WTC11 (cell line): ENCODE results near the gene ETV6. TPM values are rescaled to one million over a fixed set of nuclear protein-coding genes. Genes with fewer than 3 reads are reported as not detected.

ENCODE experiments used
- ATAC-seq: fragments of 200-7000 bp; cut with Tn5 transposase; 2 replicates; pipeline ENCODE4 v1.10.0; 2021; ENCODE audit warnings: mild to moderate bottlenecking, moderate library complexity
- CTCF ChIA-PET: fragments of 300-600 bp; sonication (Branson Sonifier 250); formaldehyde crosslinking; loops from one replicate; lab custom pipeline; 2021; ENCODE audit warnings: antibody characterized with exemption; lab: Charles Lee
- POLR2A ChIA-PET: fragments of 350-600 bp; sonication (Branson Sonifier 250); formaldehyde crosslinking; loops from one replicate; lab custom pipeline; 2021; ENCODE audit warnings: antibody characterized with exemption; lab: Charles Lee
- DNase-seq: peaks from one replicate; pipeline ENCODE4 v3.0.0; 2021; ENCODE audit warnings: low spot score
- H3K27ac Mint-ChIP-seq: 2 replicates; pipeline ENCODE4 v1.8.0; 2021; ENCODE audit warnings: mixed read lengths
- H3K27me3 Mint-ChIP-seq: 2 replicates; pipeline ENCODE4 v1.8.0; 2021; ENCODE audit warnings: low read depth, mild to moderate bottlenecking, moderate library complexity, mixed read lengths
- H3K36me3 Mint-ChIP-seq: 2 replicates; pipeline ENCODE4 v1.8.0; 2021; ENCODE audit warnings: mixed read lengths
- H3K4me1 Mint-ChIP-seq: 2 replicates; pipeline ENCODE4 v1.8.0; 2022; ENCODE audit warnings: mixed read lengths
- H3K4me3 Mint-ChIP-seq: 2 replicates; pipeline ENCODE4 v1.8.0; 2021; ENCODE audit warnings: mild to moderate bottlenecking, moderate library complexity, mixed read lengths
- H3K9me3 Mint-ChIP-seq: 2 replicates; pipeline ENCODE4 v1.8.0; 2021; ENCODE audit warnings: mixed read lengths
- AFF4 ChIP-seq: sonication (generic); formaldehyde crosslinking; IDR thresholded peaks from 2 replicates; pipeline ENCODE4 v1.8.1; 2023; ENCODE audit warnings: mild to moderate bottlenecking, missing genetic modification reagents, borderline replicate concordance
- ATF1 ChIP-seq: sonication (generic); formaldehyde crosslinking; IDR thresholded peaks from 2 replicates; pipeline ENCODE4 v1.8.1; 2023; ENCODE audit warnings: mild to moderate bottlenecking, moderate library complexity, missing genetic modification reagents
- FOXP1 ChIP-seq: sonication (generic); formaldehyde crosslinking; IDR thresholded peaks from 2 replicates; pipeline ENCODE4 v1.8.0; 2022; ENCODE audit warnings: missing genetic modification reagents, mild to moderate bottlenecking, moderate library complexity, borderline replicate concordance
- GRHL2 ChIP-seq: fragments of 250-450 bp; sonication (Bioruptor Pico); IDR thresholded peaks from 2 replicates; pipeline ENCODE4 v1.8.0; 2022; ENCODE audit warnings: mild to moderate bottlenecking, moderate library complexity; ENCODE audit not compliant: insufficient replicate concordance, severe bottlenecking
- MLX ChIP-seq: sonication (generic); formaldehyde crosslinking; IDR thresholded peaks from 2 replicates; pipeline ENCODE4 v1.8.1; 2023; ENCODE audit warnings: mild to moderate bottlenecking, missing genetic modification reagents, moderate library complexity
- NFATC4 ChIP-seq: fragments of 250-450 bp; sonication (Bioruptor Pico); IDR thresholded peaks from 2 replicates; pipeline ENCODE4 v1.9.0; 2021; ENCODE audit warnings: mild to moderate bottlenecking
- NFE2L1 ChIP-seq: sonication (generic); formaldehyde crosslinking; IDR thresholded peaks from 2 replicates; pipeline ENCODE4 v1.8.1; 2023; ENCODE audit warnings: missing genetic modification reagents
- OVOL2 ChIP-seq: fragments of 250-450 bp; sonication (Bioruptor Pico); IDR thresholded peaks from 2 replicates; pipeline ENCODE4 v1.9.0; 2021; ENCODE audit warnings: mild to moderate bottlenecking, borderline replicate concordance
- SMAD3 ChIP-seq: sonication (generic); formaldehyde crosslinking; IDR thresholded peaks from 2 replicates; pipeline ENCODE4 v1.8.0; 2022; ENCODE audit warnings: missing genetic modification reagents, mild to moderate bottlenecking, borderline replicate concordance
- TEAD4 ChIP-seq: sonication (generic); formaldehyde crosslinking; IDR thresholded peaks from 2 replicates; pipeline ENCODE4 v1.8.0; 2022; ENCODE audit warnings: mild to moderate bottlenecking, missing genetic modification reagents
- ZNF232 ChIP-seq: sonication (generic); formaldehyde crosslinking; IDR thresholded peaks from 2 replicates; pipeline ENCODE4 v1.8.0; 2022; ENCODE audit warnings: mild to moderate bottlenecking, missing genetic modification reagents
- ZNF281 ChIP-seq: sonication (generic); formaldehyde crosslinking; IDR thresholded peaks from 2 replicates; pipeline ENCODE4 v1.8.0; 2023; ENCODE audit warnings: mild to moderate bottlenecking, missing genetic modification reagents
- ZNF317 ChIP-seq: sonication (generic); formaldehyde crosslinking; IDR thresholded peaks from 2 replicates; pipeline ENCODE4 v1.8.1; 2023; ENCODE audit warnings: low read depth, mild to moderate bottlenecking, moderate library complexity, missing genetic modification reagents, borderline replicate concordance
- ZNF671 ChIP-seq: fragments of 250-450 bp; sonication (Bioruptor Pico); IDR thresholded peaks from 2 replicates; pipeline ENCODE4 v1.8.0; 2021; ENCODE audit warnings: mild to moderate bottlenecking
- total RNA-seq: library from RNA; stranded (reverse); gene quantifications from 3 replicates; pipeline ENCODE4 v1.2.3, GENCODE V29; 2021
- TF ChIP-seq, protein P1 (sequence below): fragments of 250-450 bp; sonication (Bioruptor Pico); IDR thresholded peaks from 2 replicates; pipeline ENCODE4 v1.8.0; 2021; ENCODE audit warnings: mild to moderate bottlenecking
- TF ChIP-seq, protein P2 (sequence below): sonication (generic); formaldehyde crosslinking; IDR thresholded peaks from 2 replicates; pipeline ENCODE4 v1.8.1; 2023; ENCODE audit warnings: mild to moderate bottlenecking, missing genetic modification reagents, moderate library complexity
- TF ChIP-seq, protein P3 (sequence below): sonication (generic); formaldehyde crosslinking; IDR thresholded peaks from 2 replicates; pipeline ENCODE4 v1.8.1; 2023; ENCODE audit warnings: mild to moderate bottlenecking, missing genetic modification reagents

Gene ETV6
- total RNA-seq, 1 experiment from 2014 or later, result 23.5 TPM

DNA sequence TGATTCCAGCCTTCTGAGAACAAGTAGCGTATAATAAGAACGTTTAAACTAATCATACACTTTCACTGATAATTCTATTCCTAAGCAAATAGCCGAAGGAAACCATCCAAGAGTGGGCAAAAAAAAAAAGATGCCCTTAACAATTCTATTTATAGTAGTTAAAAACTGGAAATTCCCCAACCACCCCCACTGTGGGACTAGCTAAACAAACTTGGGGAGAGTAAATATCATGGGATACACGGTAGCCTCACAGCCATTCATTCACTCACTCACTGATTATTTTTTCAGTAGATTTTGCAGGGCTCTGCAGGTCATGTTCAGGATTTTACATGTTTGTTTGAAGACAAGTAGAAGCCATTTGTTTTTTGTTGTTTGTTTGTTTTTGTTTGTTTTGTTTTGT lies 197.0 kb downstream of the ETV6 start (continued):
- TF ChIP-seq ZNF281 (CRISPR knock-in tag), result no peak

GRCh38 chr12:11847539-11847938 lies 198.1 kb downstream of the ETV6 start:
- peaks cover 7% of the 10 kb centered on the region; the same call in 1 of the 2 replicates for H3K9me3 Mint-ChIP-seq
- CTCF ChIA-PET, result no interaction called here
- DNase-seq (no peak), ATAC-seq (no peak)
- TF ChIP-seq NFE2L1 (CRISPR knock-in tag) (no peak), ZNF232 (CRISPR knock-in tag) (no peak), GRHL2 (CRISPR knock-in tag) (no peak), ZNF317 (no peak), ZNF281 (CRISPR knock-in tag) (no peak), SMAD3 (CRISPR knock-in tag) (no peak), ZNF671 (CRISPR knock-in tag) (no peak), OVOL2 (CRISPR knock-in tag) (no peak), AFF4 (CRISPR knock-in tag) (no peak), ATF1 (CRISPR knock-in tag) (no peak), NFATC4 (CRISPR knock-in tag) (no peak), MLX (CRISPR knock-in tag) (no peak), FOXP1 (CRISPR knock-in tag) (no peak), TEAD4 (no peak)
- TF ChIP-seq, protein P1, sequence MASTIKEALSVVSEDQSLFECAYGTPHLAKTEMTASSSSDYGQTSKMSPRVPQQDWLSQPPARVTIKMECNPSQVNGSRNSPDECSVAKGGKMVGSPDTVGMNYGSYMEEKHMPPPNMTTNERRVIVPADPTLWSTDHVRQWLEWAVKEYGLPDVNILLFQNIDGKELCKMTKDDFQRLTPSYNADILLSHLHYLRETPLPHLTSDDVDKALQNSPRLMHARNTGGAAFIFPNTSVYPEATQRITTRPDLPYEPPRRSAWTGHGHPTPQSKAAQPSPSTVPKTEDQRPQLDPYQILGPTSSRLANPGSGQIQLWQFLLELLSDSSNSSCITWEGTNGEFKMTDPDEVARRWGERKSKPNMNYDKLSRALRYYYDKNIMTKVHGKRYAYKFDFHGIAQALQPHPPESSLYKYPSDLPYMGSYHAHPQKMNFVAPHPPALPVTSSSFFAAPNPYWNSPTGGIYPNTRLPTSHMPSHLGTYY (CRISPR knock-in tag), result no peak
- TF ChIP-seq, protein P2, sequence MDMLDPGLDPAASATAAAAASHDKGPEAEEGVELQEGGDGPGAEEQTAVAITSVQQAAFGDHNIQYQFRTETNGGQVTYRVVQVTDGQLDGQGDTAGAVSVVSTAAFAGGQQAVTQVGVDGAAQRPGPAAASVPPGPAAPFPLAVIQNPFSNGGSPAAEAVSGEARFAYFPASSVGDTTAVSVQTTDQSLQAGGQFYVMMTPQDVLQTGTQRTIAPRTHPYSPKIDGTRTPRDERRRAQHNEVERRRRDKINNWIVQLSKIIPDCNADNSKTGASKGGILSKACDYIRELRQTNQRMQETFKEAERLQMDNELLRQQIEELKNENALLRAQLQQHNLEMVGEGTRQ, result no peak
- TF ChIP-seq, protein P3, sequence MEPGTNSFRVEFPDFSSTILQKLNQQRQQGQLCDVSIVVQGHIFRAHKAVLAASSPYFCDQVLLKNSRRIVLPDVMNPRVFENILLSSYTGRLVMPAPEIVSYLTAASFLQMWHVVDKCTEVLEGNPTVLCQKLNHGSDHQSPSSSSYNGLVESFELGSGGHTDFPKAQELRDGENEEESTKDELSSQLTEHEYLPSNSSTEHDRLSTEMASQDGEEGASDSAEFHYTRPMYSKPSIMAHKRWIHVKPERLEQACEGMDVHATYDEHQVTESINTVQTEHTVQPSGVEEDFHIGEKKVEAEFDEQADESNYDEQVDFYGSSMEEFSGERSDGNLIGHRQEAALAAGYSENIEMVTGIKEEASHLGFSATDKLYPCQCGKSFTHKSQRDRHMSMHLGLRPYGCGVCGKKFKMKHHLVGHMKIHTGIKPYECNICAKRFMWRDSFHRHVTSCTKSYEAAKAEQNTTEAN (CRISPR knock-in tag), result no peak
- H3K4me3 Mint-ChIP-seq, result no peak overlapping the region
- peaks cover 26% of the 10 kb centered on the region for H3K4me1 Mint-ChIP-seq
- H3K27me3 Mint-ChIP-seq, result no peaks in the 10 kb centered on the region
- POLR2A ChIA-PET, result interaction anchor here (0.6 kb wide), 1 partner anchor 113 kb away, joined by 3 read pairs; no protein-coding TSS in a partner anchor
- peaks cover 11% of the 10 kb centered on the region; the same call in 1 of the 2 replicates for H3K36me3 Mint-ChIP-seq
- H3K27ac Mint-ChIP-seq, result no peak overlapping the region
